Sigmoid colon (tissue), 3 donors: ENCODE results near the gene TSPAN32.

Experiments used
- POLR2A ChIP-seq, 2 donors: fragments of 450-650 bp; IDR thresholded peaks; one replicate each; pipeline ENCODE4 v1.6.1; 2016; ENCODE audit warnings: antibody characterized with exemption in 2 of 2, mild to moderate bottlenecking in 2 of 2, moderate library complexity in 2 of 2
- TF ChIP-seq, protein P1 (sequence below), 4 experiments: fragments of 450-650 bp in 3 of 4; fragments of 200-600 bp in 1 of 4; IDR thresholded peaks; one replicate each; pipeline ENCODE4 v1.5.1; 2016 to 2019; ENCODE audit warnings: antibody characterized with exemption in 4 of 4, mild to moderate bottlenecking in 3 of 4, moderate library complexity in 2 of 4

DNA sequence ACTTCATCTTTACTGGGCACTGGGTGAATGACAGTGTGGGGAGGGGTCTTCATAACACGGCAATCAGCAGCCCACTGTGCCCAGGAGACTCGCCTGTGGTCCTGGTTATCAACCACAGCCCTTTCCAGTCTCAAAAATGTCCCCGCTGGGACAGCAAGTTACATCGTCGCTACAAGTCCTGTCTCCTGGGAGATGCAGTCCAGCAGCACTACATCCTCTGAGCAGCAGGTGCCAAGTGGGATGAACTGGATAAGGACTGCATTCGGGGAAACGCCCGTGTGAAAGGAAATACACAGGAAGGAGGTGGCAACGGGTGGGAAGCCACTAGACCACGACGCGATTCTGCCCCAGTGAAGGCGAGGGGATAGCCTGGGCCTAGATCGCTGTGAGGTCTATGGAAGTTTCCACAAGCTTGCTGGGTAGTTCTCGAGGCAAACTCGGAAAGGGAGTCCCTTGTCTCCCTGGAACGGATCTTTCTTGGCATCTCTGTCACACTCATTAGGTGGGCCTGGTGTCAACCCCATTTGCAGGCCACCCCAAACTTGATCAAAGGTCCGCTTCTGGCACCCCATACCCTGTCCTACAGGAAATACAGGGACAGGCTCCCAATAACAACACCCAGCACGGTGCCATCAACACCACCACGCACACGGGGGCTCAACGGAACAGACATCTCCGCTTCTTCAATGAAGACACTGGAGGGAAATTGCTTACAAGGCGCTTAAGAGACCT lies 35.8 kb upstream of the TSPAN32 start:
- TF ChIP-seq, protein P1, sequence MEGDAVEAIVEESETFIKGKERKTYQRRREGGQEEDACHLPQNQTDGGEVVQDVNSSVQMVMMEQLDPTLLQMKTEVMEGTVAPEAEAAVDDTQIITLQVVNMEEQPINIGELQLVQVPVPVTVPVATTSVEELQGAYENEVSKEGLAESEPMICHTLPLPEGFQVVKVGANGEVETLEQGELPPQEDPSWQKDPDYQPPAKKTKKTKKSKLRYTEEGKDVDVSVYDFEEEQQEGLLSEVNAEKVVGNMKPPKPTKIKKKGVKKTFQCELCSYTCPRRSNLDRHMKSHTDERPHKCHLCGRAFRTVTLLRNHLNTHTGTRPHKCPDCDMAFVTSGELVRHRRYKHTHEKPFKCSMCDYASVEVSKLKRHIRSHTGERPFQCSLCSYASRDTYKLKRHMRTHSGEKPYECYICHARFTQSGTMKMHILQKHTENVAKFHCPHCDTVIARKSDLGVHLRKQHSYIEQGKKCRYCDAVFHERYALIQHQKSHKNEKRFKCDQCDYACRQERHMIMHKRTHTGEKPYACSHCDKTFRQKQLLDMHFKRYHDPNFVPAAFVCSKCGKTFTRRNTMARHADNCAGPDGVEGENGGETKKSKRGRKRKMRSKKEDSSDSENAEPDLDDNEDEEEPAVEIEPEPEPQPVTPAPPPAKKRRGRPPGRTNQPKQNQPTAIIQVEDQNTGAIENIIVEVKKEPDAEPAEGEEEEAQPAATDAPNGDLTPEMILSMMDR (IDR thresholded peaks at IDR 0.05), result no peak
- no peak for TF ChIP-seq POLR2A (IDR thresholded peaks at IDR 0.05)
